Ishikawa (cell line): ENCODE data around the gene UBN1.

Source experiments
- CEBPB ChIP-seq: IDR thresholded peaks from 2 replicates; pipeline ENCODE4 v1.6.1; 2012
- CREB1 ChIP-seq: IDR thresholded peaks from 2 replicates; pipeline ENCODE4 v1.6.1; 2012; ENCODE audit warnings: low read depth
- EGR1 ChIP-seq: IDR thresholded peaks from 2 replicates; pipeline ENCODE4 v1.6.1; 2012
- EP300 ChIP-seq: IDR thresholded peaks from 2 replicates; pipeline ENCODE4 v1.6.1; 2012; ENCODE audit warnings: borderline replicate concordance
- FOXM1 ChIP-seq: IDR thresholded peaks from 2 replicates; pipeline ENCODE4 v1.6.1; 2012; ENCODE audit warnings: low read depth, borderline replicate concordance
- NFIC ChIP-seq: IDR thresholded peaks from 2 replicates; pipeline ENCODE4 v1.6.1; 2012
- RAD21 ChIP-seq: IDR thresholded peaks from 2 replicates; pipeline ENCODE4 v1.6.1; 2012; ENCODE audit warnings: low read depth
- TAF1 ChIP-seq: IDR thresholded peaks from 2 replicates; pipeline ENCODE4 v1.6.1; 2012; ENCODE audit warnings: low read depth, mild to moderate bottlenecking
- TCF12 ChIP-seq: IDR thresholded peaks from 2 replicates; pipeline ENCODE4 v1.6.1; 2012; ENCODE audit warnings: low read depth
- TEAD4 ChIP-seq: IDR thresholded peaks from 2 replicates; pipeline ENCODE4 v1.6.1; 2012
- YY1 ChIP-seq: IDR thresholded peaks from 2 replicates; pipeline ENCODE4 v1.6.1; 2012; ENCODE audit warnings: low read depth
- ZBTB7A ChIP-seq: IDR thresholded peaks from 2 replicates; pipeline ENCODE4 v1.6.1; 2012; ENCODE audit warnings: low read depth
- TF ChIP-seq, protein P1 (sequence below): IDR thresholded peaks from 2 replicates; pipeline ENCODE4 v1.6.1; 2012
- TF ChIP-seq, protein P2 (sequence below): IDR thresholded peaks from 2 replicates; pipeline ENCODE4 v1.6.1; 2012
- TF ChIP-seq, protein P3 (sequence below): IDR thresholded peaks from 2 replicates; pipeline ENCODE4 v1.6.1; 2012; ENCODE audit warnings: low read depth, mild to moderate bottlenecking

UBN1 gene, protein sequence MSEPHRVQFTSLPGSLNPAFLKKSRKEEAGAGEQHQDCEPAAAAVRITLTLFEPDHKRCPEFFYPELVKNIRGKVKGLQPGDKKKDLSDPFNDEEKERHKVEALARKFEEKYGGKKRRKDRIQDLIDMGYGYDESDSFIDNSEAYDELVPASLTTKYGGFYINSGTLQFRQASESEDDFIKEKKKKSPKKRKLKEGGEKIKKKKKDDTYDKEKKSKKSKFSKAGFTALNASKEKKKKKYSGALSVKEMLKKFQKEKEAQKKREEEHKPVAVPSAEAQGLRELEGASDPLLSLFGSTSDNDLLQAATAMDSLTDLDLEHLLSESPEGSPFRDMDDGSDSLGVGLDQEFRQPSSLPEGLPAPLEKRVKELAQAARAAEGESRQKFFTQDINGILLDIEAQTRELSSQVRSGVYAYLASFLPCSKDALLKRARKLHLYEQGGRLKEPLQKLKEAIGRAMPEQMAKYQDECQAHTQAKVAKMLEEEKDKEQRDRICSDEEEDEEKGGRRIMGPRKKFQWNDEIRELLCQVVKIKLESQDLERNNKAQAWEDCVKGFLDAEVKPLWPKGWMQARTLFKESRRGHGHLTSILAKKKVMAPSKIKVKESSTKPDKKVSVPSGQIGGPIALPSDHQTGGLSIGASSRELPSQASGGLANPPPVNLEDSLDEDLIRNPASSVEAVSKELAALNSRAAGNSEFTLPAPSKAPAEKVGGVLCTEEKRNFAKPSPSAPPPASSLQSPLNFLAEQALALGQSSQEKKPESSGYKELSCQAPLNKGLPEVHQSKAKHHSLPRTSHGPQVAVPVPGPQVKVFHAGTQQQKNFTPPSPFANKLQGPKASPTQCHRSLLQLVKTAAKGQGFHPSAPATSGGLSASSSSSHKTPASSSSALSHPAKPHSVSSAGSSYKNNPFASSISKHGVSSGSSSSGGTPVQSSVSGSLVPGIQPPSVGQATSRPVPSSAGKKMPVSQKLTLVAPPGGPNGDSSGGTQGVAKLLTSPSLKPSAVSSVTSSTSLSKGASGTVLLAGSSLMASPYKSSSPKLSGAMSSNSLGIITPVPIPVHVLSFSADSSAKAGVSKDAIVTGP (N-terminal part only)

DNA sequence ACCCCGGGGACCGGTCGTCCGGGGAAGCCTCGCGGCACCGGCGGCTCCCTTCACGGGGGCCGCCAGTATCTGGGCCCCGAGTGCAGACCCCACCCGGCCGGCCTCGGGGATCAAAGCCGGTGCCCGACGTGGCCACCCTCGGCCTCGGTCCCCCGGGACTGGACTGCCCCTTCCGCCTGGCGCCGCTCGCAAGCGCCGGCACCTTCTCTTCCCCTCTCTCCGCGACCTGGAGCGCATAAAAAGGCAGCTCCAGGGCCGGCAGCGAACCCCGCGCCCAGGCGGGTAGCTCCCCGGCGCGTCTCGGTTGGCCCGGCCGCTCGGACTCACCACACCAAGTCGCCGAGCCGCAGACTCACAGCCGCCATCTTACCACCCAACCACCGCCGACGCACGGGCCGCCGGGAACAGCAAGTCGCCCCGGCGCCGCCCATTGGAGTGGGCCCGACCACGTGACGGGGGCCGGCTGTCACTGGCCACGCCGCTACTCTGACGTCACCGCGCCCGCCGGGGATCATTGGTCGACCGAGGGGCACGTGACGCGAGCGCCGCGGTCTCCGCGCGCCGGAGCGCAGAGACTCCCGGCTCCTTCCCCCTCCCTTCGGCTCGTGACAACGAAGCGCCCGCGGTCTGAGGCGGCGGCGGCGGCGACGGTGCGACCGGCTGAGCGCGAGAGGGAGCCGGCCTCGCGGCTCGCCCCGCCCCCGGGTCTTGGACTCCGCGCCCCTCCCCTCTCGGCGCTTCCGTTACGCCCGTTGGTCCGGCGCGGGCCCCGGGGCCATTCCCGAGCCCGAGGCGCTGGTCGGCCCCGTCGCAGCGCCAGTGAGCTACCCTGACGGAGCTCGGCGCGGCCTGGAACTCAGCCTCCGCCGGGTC, at the start of gene UBN1, which contains the start of gene GLYR1:
UBN1 (plus strand) TSS at position 581 of the 873 bp plus-strand sequence. CDS start 5,437 bp downstream, outside the sequence.
GLYR1 (minus strand) TSS at position 388 of the 873 bp plus-strand sequence; CDS start at position 365, 23 bp downstream.
- TF ChIP-seq, protein P1, sequence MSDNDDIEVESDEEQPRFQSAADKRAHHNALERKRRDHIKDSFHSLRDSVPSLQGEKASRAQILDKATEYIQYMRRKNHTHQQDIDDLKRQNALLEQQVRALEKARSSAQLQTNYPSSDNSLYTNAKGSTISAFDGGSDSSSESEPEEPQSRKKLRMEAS = no peak; the same call in none of the 2 replicates
- peak; percentile 56; the same call in 1 of the 2 replicates for TF ChIP-seq TCF12
- no peak for TF ChIP-seq CEBPB
- TF ChIP-seq ZBTB7A = 0 out of 2 replicates have a peak, but pooled peaks have one; percentile 33
- 0 out of 2 replicates have a peak, but pooled peaks have one; percentile 26 for TF ChIP-seq FOXM1
- TF ChIP-seq, protein P2, sequence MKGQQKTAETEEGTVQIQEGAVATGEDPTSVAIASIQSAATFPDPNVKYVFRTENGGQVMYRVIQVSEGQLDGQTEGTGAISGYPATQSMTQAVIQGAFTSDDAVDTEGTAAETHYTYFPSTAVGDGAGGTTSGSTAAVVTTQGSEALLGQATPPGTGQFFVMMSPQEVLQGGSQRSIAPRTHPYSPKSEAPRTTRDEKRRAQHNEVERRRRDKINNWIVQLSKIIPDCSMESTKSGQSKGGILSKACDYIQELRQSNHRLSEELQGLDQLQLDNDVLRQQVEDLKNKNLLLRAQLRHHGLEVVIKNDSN = peak; percentile 100
- TF ChIP-seq RAD21 = no peak
- peak; percentile 20; the same call in 1 of the 2 replicates for TF ChIP-seq TEAD4
- peak; percentile 34; the same call in 1 of the 2 replicates for TF ChIP-seq EP300
- peak; percentile 74; the same call in 1 of the 2 replicates for TF ChIP-seq CREB1
- TF ChIP-seq TAF1 = peak; percentile 99
- 0 out of 2 replicates have a peak, but pooled peaks have one; percentile 13 for TF ChIP-seq NFIC
- peak; percentile 96 for TF ChIP-seq YY1
- peak; percentile 50; the same call in 1 of the 2 replicates for TF ChIP-seq EGR1
- TF ChIP-seq, protein P3, sequence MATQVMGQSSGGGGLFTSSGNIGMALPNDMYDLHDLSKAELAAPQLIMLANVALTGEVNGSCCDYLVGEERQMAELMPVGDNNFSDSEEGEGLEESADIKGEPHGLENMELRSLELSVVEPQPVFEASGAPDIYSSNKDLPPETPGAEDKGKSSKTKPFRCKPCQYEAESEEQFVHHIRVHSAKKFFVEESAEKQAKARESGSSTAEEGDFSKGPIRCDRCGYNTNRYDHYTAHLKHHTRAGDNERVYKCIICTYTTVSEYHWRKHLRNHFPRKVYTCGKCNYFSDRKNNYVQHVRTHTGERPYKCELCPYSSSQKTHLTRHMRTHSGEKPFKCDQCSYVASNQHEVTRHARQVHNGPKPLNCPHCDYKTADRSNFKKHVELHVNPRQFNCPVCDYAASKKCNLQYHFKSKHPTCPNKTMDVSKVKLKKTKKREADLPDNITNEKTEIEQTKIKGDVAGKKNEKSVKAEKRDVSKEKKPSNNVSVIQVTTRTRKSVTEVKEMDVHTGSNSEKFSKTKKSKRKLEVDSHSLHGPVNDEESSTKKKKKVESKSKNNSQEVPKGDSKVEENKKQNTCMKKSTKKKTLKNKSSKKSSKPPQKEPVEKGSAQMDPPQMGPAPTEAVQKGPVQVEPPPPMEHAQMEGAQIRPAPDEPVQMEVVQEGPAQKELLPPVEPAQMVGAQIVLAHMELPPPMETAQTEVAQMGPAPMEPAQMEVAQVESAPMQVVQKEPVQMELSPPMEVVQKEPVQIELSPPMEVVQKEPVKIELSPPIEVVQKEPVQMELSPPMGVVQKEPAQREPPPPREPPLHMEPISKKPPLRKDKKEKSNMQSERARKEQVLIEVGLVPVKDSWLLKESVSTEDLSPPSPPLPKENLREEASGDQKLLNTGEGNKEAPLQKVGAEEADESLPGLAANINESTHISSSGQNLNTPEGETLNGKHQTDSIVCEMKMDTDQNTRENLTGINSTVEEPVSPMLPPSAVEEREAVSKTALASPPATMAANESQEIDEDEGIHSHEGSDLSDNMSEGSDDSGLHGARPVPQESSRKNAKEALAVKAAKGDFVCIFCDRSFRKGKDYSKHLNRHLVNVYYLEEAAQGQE = no peak

GRCh38 chr16:4797805-4798252, 49.5 kb upstream of the UBN1 start:
- TF ChIP-seq, protein P1 = no peak
- TF ChIP-seq CEBPB (no peak), EGR1 (no peak), TCF12 (no peak), RAD21 (no peak)
- TF ChIP-seq, protein P2 = no peak

DNA sequence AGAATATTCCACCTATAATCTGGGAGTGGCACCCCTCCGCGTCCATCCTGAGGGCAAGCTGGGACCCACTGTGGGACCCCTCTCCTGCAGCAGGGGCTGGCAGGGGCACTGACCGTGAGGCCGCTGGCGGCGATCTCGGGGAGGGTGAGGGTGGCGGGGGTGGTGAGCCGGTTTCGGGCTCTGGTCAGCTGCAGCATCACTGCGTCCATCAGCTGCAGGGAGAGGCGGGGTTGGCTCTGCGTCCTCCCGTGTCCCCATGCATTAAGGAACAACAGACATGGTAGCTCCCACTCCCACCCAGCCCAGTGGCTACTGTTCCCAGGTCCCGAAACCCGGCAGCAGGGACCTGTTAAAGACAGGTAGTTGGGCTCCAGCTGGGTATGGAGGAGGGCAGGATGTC, 48.8 kb upstream of the UBN1 start:
- no peak for TF ChIP-seq EGR1
- TF ChIP-seq TEAD4 = no peak
- TF ChIP-seq, protein P3 = no peak
- no peak for TF ChIP-seq YY1
- TF ChIP-seq NFIC = no peak
- no peak for TF ChIP-seq CREB1
- TF ChIP-seq, protein P2 = no peak
- TF ChIP-seq RAD21 = no peak
